Stimulated activated CD4-positive, alpha-beta T cell treated with anti-CD3 and anti-CD28 coated beads, Interleukin-2, amount 100 ng/mL, for 4 hours (primary cell): ENCODE results near the gene LAMTOR1.
"Not testable (repeated sequence)": the region's sequence is repeated elsewhere in the genome, so short reads cannot be mapped to it uniquely, and the experiment has no call there.

Source experiments
- DNase-seq: peaks from one replicate; pipeline ENCODE4 v3.0.0-alpha.2; 2020; ENCODE audit warnings: low read depth

LAMTOR1 gene

GRCh38 chr11:72102946-72103753 lies at the start of gene LAMTOR1:
TSS of gene LAMTOR1 (minus strand) at chr11:72103297. CDS start at chr11:72103224, 73 bp downstream.
- DNase-seq: peak; percentile 97

- DNase-seq: no peak
Measured at GRCh38 chr11:72150882-72151281, 47.8 kb upstream of the LAMTOR1 start.

DNA sequence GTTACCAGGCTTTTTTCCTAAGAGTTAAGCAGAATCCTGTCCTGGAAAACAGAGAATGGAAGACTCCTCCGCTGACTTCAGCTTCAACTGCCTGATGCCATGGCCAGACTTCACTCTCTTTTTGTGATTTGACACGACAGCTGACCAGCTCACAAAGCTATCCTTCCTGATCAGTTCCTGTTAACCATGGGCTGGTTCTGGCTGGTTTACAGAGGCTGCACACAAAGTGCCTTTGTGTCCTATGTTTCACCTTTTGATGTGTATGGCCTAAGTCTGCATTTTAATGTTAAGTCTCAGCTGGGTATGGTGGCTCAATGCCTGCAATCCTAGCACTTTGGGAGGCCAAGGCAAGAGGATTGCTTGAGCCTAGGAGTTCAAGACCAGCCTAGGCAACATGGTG lies 43.5 kb upstream of the LAMTOR1 start:
- DNase-seq: no peak

DNA sequence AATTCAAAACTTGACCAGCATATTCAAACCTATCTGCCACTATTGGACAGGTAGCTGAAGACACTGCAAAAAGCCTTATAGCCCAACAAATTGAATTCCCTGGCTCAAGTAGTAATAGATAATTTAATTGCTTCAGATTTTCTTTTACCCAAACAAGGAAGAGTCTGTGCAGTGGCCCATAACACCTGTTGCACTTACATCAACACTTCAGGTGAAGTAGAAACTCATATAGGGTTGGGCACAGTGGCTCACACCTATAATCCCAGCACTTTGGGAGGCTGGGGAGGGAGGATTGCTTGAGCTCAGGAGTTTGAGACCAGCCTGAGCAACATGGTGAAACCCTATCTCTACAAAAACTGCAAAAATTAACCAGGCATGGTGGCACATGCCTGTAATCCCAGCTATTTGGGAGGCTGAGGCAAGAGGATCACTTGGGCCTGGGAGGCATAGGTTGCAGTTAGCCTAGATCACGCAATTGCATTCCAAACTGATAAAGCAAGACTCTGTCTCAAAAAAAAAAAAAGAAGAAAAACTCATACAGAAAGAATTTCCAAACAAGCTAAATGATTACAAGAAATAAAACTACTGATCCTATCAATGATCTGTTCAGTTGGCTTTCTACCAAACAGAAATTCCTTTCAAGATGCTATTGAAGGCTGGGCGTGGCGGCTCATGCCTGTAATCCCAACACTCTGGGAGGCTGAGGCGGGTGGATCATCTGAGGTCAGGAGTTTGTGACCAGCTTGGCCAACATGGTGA lies 41.9 kb upstream of the LAMTOR1 start:
- DNase-seq: no peak

GRCh38 chr11:72142543-72142942 lies 39.4 kb upstream of the LAMTOR1 start:
- DNase-seq: not testable (repeated sequence)

GRCh38 chr11:72142086-72142485 lies 39.0 kb upstream of the LAMTOR1 start:
- not testable (repeated sequence) for DNase-seq

- no peak for DNase-seq
Measured at GRCh38 chr11:72141066-72141465, 38.0 kb upstream of the LAMTOR1 start.

GRCh38 chr11:72140661-72141060 lies 37.6 kb upstream of the LAMTOR1 start:
- DNase-seq: no peak

DNA sequence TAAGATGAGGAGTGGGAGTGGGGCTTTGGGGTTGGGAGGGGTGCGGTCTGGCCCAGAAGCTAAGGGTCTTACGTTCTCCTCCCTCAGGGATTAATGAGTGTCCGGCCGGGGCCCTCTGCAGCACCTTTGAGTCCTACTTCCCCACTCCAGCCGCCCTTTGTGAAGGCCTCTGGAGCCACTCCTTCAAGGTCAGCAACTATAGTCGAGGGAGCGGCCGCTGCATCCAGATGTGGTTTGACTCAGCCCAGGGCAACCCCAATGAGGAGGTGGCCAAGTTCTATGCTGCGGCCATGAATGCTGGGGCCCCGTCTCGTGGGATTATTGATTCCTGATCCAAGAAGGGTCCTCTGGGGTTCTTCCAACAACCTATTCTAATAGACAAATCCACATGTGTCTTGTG lies 36.4 kb upstream of the LAMTOR1 start:
- no peak for DNase-seq

GRCh38 chr11:72138821-72139390 lies 35.8 kb upstream of the LAMTOR1 start:
- DNase-seq: no peak

DNA sequence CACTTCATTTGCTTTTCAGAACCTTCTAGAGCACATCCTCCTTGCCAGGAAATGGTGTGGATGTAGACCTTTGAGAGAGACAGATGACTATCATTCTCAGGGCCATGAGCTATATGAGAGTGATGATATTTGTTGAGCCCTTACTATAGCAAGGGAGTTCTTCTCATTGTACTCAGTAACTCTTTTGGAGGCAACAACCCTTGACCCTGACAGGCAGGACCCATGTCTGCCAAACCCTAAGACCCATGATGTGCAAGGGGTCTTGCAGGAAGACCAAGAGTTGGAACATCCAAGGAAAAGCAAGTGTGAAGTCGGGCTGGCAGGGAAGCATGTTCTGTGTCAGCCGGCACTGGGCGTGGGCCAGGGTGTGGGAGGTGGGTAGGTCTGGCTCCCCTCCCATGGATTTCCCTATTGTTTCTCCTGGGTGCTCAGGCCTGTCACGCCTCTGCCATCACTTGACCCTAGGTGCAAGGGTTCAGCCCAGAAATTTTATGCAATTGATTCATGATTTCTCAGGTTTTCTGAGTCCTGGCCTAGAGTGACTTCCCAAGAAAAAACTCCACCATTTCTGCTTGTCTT lies 33.7 kb upstream of the LAMTOR1 start:
- no peak for DNase-seq

- DNase-seq: no peak
Measured at GRCh38 chr11:72135891-72136683, 33.0 kb upstream of the LAMTOR1 start.

- not testable (repeated sequence) for DNase-seq
Measured at GRCh38 chr11:72135473-72135872, 32.4 kb upstream of the LAMTOR1 start, which contains the start of gene FOLR3. TSS of gene FOLR3 (plus strand) at chr11:72135725. CDS start at chr11:72135953, 228 bp downstream.

DNA sequence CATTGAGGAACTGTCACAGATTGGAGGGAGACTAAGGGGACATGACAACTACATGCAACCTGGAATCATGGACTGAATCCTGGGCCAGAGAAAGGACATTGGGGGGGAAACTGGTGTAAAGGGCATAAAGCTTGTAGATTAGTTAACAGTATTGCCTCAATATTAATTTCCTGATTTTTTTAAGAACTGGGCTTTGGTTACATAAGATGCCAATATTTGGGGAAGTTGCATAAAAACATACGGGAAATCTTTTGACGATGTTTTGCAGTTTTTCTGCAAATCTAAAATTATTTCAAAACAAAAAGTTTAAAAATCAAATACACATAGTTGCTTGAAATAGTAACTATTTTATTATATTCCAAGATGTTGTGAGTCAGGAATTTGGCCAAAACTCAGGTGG lies 29.5 kb upstream of the LAMTOR1 start:
- DNase-seq: no peak

- no peak for DNase-seq
Measured at GRCh38 chr11:72129381-72129780, 26.3 kb upstream of the LAMTOR1 start.

DNA sequence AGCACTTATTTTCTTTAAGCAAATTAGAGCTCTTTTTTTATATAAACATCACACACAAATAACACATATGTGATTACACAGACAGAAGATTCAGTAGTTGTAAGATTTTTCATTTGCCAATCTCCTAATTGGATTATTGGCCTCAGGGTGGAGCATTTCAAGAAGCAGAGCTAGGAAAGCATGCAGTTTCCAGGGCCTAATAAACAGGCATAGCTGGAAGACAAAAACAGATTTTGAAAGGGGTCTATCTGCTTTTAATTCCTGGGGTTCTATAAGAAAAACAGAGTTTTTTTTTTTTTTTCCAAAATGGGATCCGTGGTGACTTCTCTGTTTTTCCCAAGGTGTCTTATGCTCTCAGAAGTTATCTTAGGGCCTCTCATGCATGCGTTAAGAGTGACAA lies 24.8 kb upstream of the LAMTOR1 start:
- DNase-seq: no peak

DNA sequence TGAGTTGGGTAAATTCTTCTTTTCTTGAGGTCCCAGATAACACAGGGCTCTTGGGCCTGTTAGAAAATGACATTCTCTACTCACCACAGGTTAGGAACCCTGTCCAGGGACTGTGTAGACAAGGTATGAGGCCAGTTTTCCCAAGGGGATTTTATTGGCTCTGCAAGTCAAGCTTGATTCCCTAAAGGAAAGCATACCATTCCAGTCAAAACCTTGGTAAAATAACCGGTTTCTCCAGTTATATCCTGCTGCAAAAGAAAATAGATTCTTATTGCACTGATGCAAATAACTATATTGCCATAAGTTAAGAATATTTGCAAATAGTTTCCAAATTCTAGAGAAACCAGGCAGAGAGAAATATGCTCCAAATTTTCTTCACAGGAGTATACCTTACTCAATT lies 22.9 kb upstream of the LAMTOR1 start:
- no peak for DNase-seq

DNA sequence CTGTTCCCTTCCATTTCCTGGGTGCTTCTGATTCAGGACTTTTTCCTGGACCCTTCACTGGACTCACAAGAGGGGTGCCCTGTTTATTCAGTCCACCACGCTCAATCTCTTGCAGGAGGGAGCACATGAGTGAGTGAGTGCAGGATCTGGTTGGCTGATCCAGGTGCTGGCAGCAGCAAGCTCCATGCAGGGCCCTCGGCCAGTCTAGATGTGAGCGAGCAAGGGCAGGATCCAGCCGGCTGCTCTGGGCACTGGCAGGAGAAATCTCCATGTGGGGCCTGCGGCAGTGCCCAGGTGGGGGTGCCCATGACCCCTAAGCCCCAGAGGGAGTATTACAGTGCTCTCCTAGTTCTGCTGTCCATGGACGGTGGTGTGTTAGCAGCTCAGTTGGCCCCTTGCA lies 20.9 kb upstream of the LAMTOR1 start:
- no peak for DNase-seq

DNA sequence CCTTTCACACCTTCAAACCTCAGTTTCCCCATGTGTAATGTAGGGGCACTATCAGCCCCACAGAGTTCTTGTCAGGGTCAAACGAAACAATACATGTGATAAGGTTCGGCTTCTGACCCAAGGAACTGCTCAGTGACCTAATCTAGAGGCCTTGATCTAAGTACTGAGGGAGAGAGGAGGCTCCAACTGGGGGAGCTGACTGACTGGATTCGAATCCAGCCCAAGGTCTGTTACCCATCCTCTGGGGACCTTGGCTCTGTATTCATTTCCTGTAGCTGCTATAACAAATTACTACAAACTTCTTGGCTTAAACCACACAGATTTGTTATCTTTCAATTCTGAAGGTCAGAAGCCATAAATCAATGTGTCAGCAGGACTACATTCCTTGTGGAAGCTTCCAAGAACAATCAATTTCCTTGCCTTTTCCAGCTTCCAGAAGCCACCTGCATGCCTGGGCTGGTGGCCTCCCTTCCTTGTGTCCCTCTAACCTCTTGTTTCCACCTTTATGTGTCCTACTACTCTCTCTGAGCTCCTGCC lies 20.1 kb upstream of the LAMTOR1 start:
- no peak for DNase-seq

GRCh38 chr11:72122607-72123006 lies 19.5 kb upstream of the LAMTOR1 start:
- no peak for DNase-seq

DNA sequence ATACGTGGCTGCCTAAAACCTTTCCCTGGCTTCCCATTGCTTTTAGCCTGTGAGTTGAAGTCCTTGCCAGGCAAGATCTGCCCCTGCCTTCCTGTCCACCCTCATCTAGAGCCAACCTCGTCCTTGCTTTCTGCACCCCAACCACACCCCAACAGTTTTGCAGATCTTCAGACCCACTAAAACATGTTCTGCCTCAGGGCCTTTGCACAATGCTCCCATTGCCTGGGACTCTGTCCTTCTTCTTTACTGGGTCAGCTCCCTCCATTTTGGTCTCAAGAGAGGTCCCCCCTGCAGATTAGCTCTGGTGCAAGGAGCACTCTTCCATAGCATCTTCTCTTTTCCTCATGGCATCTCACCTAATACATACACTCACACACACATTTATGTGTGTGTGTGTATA lies 17.8 kb upstream of the LAMTOR1 start:
- no peak for DNase-seq
